OCI-LY1 (cell line): ENCODE results near the gene AMPD3.
A peak's percentile ranks its signal among the peaks of the same experiment; 100 is the strongest.

Experiments
- H2AFZ ChIP-seq: fragments of 200-600 bp; sonication (generic), shearing (Covaris generic); 2 replicates; pipeline ENCODE4 v1.6.0; 2014; ENCODE audit warnings: antibody characterized with exemption, mild to moderate bottlenecking, low read length
- H3F3A ChIP-seq: fragments of 200-600 bp; sonication (generic), shearing (Covaris generic); 2 replicates; pipeline ENCODE4 v1.6.0; 2014; ENCODE audit warnings: mild to moderate bottlenecking, antibody characterized with exemption, low read length, moderate library complexity; ENCODE audit not compliant: insufficient read depth
- H3K27ac ChIP-seq: fragments of 200-600 bp; sonication (generic); 2 replicates; pipeline ENCODE4 v1.5.1; 2014; ENCODE audit warnings: low read length, mixed run types, mild to moderate bottlenecking, low read depth; ENCODE audit not compliant: poor library complexity, severe bottlenecking
- H3K27me3 ChIP-seq: fragments of 200-600 bp; sonication (generic); 2 replicates; pipeline ENCODE4 v1.6.0; 2014; ENCODE audit warnings: antibody characterized with exemption, mild to moderate bottlenecking, low read length, moderate library complexity; ENCODE audit not compliant: insufficient read depth
- H3K36me3 ChIP-seq: fragments of 200-600 bp; sonication (generic); 2 replicates; pipeline ENCODE4 v1.6.1; 2014; ENCODE audit warnings: mild to moderate bottlenecking, antibody characterized with exemption, low read length, moderate library complexity, mixed read lengths; ENCODE audit not compliant: insufficient read depth
- H3K4me1 ChIP-seq: fragments of 200-600 bp; sonication (generic); 2 replicates; pipeline ENCODE4 v1.5.1; 2014; ENCODE audit warnings: mild to moderate bottlenecking, low read length, moderate library complexity; ENCODE audit not compliant: insufficient read depth, severe bottlenecking
- H3K4me2 ChIP-seq: fragments of 200-600 bp; sonication (generic), shearing (Covaris generic); 2 replicates; pipeline ENCODE4 v1.6.1; 2014; ENCODE audit warnings: low read length
- H3K4me3 ChIP-seq: fragments of 200-600 bp; sonication (generic); 2 replicates; pipeline ENCODE4 v1.5.1; 2014; ENCODE audit warnings: low read length, low read depth, mild to moderate bottlenecking, mixed read lengths; ENCODE audit not compliant: poor library complexity, severe bottlenecking
- H3K79me2 ChIP-seq: fragments of 200-600 bp; shearing (Covaris generic); 2 replicates; pipeline ENCODE4 v1.6.1; 2016; ENCODE audit warnings: mixed run types, low read length, mixed read lengths; ENCODE audit not compliant: insufficient read depth
- H3K9ac ChIP-seq: fragments of 200-600 bp; sonication (generic), shearing (Covaris generic); 2 replicates; pipeline ENCODE4 v1.6.1; 2014; ENCODE audit warnings: mild to moderate bottlenecking, low read length, mixed read lengths
- H3K9me2 ChIP-seq: fragments of 200-600 bp; sonication (generic), shearing (Covaris generic); 2 replicates; pipeline ENCODE4 v1.6.1; 2014; ENCODE audit warnings: low read depth, mild to moderate bottlenecking, low read length, mixed read lengths
- H3K9me3 ChIP-seq: fragments of 200-600 bp; shearing (Covaris generic); 2 replicates; pipeline ENCODE4 v1.6.1; 2014; ENCODE audit warnings: low read length, mixed read lengths
- H4K20me1 ChIP-seq: fragments of 200-600 bp; sonication (generic), shearing (Covaris generic); 2 replicates; pipeline ENCODE4 v1.6.0; 2016; ENCODE audit warnings: mild to moderate bottlenecking, low read length; ENCODE audit not compliant: insufficient read depth
- CTCF ChIP-seq: fragments of 200-600 bp; sonication (generic), shearing (Covaris generic); IDR thresholded peaks from 2 replicates; pipeline ENCODE4 v1.5.1; 2017; ENCODE audit warnings: mild to moderate bottlenecking, antibody characterized with exemption, low read length, moderate library complexity, mixed read lengths
- EZH2 ChIP-seq: fragments of 200-600 bp; sonication (generic), shearing (Covaris generic); IDR thresholded peaks from 2 replicates; pipeline ENCODE4 v1.8.0; 2017; ENCODE audit warnings: borderline replicate concordance, mixed run types, mild to moderate bottlenecking, antibody characterized with exemption, low read length, moderate library complexity, mixed read lengths

AMPD3 gene

GRCh38 chr11:10488934-10489691, 34.0 kb downstream of the AMPD3 start:
- TF ChIP-seq CTCF (no peak), EZH2 (no peak)
- Histone ChIP-seq H3K4me3 (no peak overlapping the region), H4K20me1 (no peaks in the 10 kb centered on the region), H3K27ac (peak overlapping the region; percentile 37), H3K4me1 (peaks cover 15% of the 10 kb centered on the region), H3K36me3 (peaks cover 61% of the 10 kb centered on the region), H3K27me3 (no peaks in the 10 kb centered on the region), H3F3A (no peaks in the 10 kb centered on the region), H2AFZ (no peak overlapping the region), H3K9me3 (no peaks in the 10 kb centered on the region), H3K9me2 (no peaks in the 10 kb centered on the region), H3K4me2 (no peak overlapping the region), H3K79me2 (no peaks in the 10 kb centered on the region), H3K9ac (no peak overlapping the region)

- no peak for TF ChIP-seq EZH2
- TF ChIP-seq CTCF = no peak
- peaks cover 64% of the 10 kb centered on the region for H3K36me3 ChIP-seq
- H3K79me2 ChIP-seq = no peaks in the 10 kb centered on the region
- no peaks in the 10 kb centered on the region for H3K9me3 ChIP-seq
- H2AFZ ChIP-seq = no peak overlapping the region
- H3K9me2 ChIP-seq = no peaks in the 10 kb centered on the region
- no peak overlapping the region for H3K4me3 ChIP-seq
- no peaks in the 10 kb centered on the region for H3K27me3 ChIP-seq
- H3F3A ChIP-seq = no peaks in the 10 kb centered on the region
- no peak overlapping the region for H3K4me2 ChIP-seq
- peaks cover 15% of the 10 kb centered on the region for H3K4me1 ChIP-seq
- H4K20me1 ChIP-seq = no peaks in the 10 kb centered on the region
- no peak overlapping the region for H3K27ac ChIP-seq
- no peak overlapping the region for H3K9ac ChIP-seq
Observed at GRCh38 chr11:10490032-10490397, 35.0 kb downstream of the AMPD3 start.

- no peaks in the 10 kb centered on the region for H3F3A ChIP-seq
- H3K4me3 ChIP-seq = no peak overlapping the region
- H3K4me2 ChIP-seq = no peak overlapping the region
- H3K9ac ChIP-seq = no peak overlapping the region
- H3K9me2 ChIP-seq = no peaks in the 10 kb centered on the region
- H3K36me3 ChIP-seq = peaks cover 68% of the 10 kb centered on the region
- no peak for TF ChIP-seq EZH2
- no peak for TF ChIP-seq CTCF
- no peak overlapping the region for H2AFZ ChIP-seq
- H3K27me3 ChIP-seq = no peaks in the 10 kb centered on the region
- peaks cover 15% of the 10 kb centered on the region for H3K4me1 ChIP-seq
- no peaks in the 10 kb centered on the region for H4K20me1 ChIP-seq
- no peaks in the 10 kb centered on the region for H3K9me3 ChIP-seq
- H3K27ac ChIP-seq = no peak overlapping the region
- H3K79me2 ChIP-seq = no peaks in the 10 kb centered on the region
Observed at GRCh38 chr11:10490398-10491241, 35.6 kb downstream of the AMPD3 start.
